OCI-LY3 (cell line): ENCODE results near the gene ZNF865.

Experiments used
- EZH2phosphoT487 ChIP-seq: fragments of 200-600 bp; shearing (Covaris generic); IDR thresholded peaks from 2 replicates; pipeline ENCODE4 v1.6.1; 2018; ENCODE audit warnings: antibody characterized with exemption, mixed run types, low read depth
- TF ChIP-seq, protein P1 (sequence below): fragments of 200-600, 300-600 bp; sonication (generic); IDR thresholded peaks from 2 replicates; pipeline ENCODE4 v1.5.1; 2014; ENCODE audit warnings: antibody characterized with exemption, low read length, low read depth

DNA sequence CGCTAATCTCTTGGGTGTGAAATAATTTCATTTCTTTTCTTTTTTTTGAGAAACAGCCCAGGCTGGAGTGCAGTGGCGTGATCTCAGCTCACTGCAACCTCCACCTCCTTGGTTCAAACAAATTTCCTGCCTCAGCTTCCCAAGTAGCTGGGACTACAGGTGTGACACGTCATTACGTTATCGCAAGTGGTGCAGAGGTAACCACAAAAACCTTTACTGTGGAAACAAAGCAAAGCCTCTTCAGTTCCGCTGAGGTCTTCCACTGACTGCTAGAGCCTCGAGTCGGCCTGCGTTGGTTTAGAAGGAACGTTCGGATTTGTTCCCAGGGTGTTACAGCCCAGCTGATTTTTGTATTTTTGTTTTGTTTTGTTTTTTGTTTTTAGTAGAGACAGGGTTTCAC is 20.9 kb downstream of the ZNF865 start:
- TF ChIP-seq, protein P1, sequence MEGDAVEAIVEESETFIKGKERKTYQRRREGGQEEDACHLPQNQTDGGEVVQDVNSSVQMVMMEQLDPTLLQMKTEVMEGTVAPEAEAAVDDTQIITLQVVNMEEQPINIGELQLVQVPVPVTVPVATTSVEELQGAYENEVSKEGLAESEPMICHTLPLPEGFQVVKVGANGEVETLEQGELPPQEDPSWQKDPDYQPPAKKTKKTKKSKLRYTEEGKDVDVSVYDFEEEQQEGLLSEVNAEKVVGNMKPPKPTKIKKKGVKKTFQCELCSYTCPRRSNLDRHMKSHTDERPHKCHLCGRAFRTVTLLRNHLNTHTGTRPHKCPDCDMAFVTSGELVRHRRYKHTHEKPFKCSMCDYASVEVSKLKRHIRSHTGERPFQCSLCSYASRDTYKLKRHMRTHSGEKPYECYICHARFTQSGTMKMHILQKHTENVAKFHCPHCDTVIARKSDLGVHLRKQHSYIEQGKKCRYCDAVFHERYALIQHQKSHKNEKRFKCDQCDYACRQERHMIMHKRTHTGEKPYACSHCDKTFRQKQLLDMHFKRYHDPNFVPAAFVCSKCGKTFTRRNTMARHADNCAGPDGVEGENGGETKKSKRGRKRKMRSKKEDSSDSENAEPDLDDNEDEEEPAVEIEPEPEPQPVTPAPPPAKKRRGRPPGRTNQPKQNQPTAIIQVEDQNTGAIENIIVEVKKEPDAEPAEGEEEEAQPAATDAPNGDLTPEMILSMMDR = no peak
- TF ChIP-seq EZH2phosphoT487 = no peak
